Hepatocyte (in vitro differentiated cells): ENCODE measurements around the gene CCDC167. TPM values are rescaled to one million over a fixed set of nuclear protein-coding genes. Genes with fewer than 3 reads are reported as not detected.

Experiments
- DNase-seq: peaks from one replicate; pipeline ENCODE4 v3.0.0-alpha.2; 2016; ENCODE audit warnings: low spot score
- H2AFZ ChIP-seq: fragments of 200-600 bp; sonication (generic); 2 replicates; pipeline ENCODE4 v1.6.0; 2016; ENCODE audit warnings: antibody characterized with exemption, mild to moderate bottlenecking
- H3K27ac ChIP-seq: fragments of 200-600 bp; sonication (generic); 2 replicates; pipeline ENCODE4 v1.5.1; 2016; ENCODE audit warnings: mild to moderate bottlenecking
- H3K27me3 ChIP-seq: fragments of 200-600 bp; sonication (generic); 2 replicates; pipeline ENCODE4 v1.6.1; 2016
- H3K36me3 ChIP-seq: fragments of 200-600 bp; sonication (generic); replicated peaks from 2 replicates; pipeline ENCODE4 v1.5.1; 2016; ENCODE audit warnings: low read depth; ENCODE audit not compliant: insufficient read depth
- H3K4me1 ChIP-seq: fragments of 200-600 bp; sonication (generic); 2 replicates; pipeline ENCODE4 v1.5.1; 2016; ENCODE audit warnings: mild to moderate bottlenecking, moderate library complexity; ENCODE audit not compliant: insufficient read depth
- H3K4me2 ChIP-seq: fragments of 200-600 bp; sonication (generic); 2 replicates; pipeline ENCODE4 v1.6.0; 2016
- H3K4me3 ChIP-seq: fragments of 200-600 bp; sonication (generic); 2 replicates; pipeline ENCODE4 v1.5.1; 2016; ENCODE audit warnings: mild to moderate bottlenecking
- H3K79me2 ChIP-seq: fragments of 200-600 bp; sonication (generic); 2 replicates; pipeline ENCODE4 v1.6.0; 2017; ENCODE audit warnings: mild to moderate bottlenecking
- H3K9me2 ChIP-seq: fragments of 200-600 bp; sonication (generic); replicated peaks from 2 replicates; pipeline ENCODE4 v1.6.0; 2017; ENCODE audit warnings: mild to moderate bottlenecking; ENCODE audit not compliant: insufficient read depth
- H3K9me3 ChIP-seq: fragments of 200-600 bp; sonication (generic); 2 replicates; pipeline ENCODE4 v1.5.1; 2016; ENCODE audit warnings: low read depth, mild to moderate bottlenecking
- H4K20me1 ChIP-seq: fragments of 200-600 bp; sonication (generic); 2 replicates; pipeline ENCODE4 v1.6.0; 2016; ENCODE audit warnings: mild to moderate bottlenecking; ENCODE audit not compliant: insufficient read depth, poor library complexity, severe bottlenecking
- CTCF ChIP-seq: fragments of 200-600 bp; sonication (generic); IDR thresholded peaks from 2 replicates; pipeline ENCODE4 v1.5.1; 2016; ENCODE audit warnings: antibody characterized with exemption, mild to moderate bottlenecking; ENCODE audit not compliant: poor library complexity
- EZH2 ChIP-seq: fragments of 200-600 bp; sonication (generic); IDR thresholded peaks from 2 replicates; pipeline ENCODE4 v1.6.1; 2016; ENCODE audit warnings: antibody characterized with exemption, mild to moderate bottlenecking, borderline replicate concordance
- EZH2phosphoT487 ChIP-seq: fragments of 200-600 bp; sonication (generic); IDR thresholded peaks from one replicate; pipeline ENCODE4 v1.6.1; 2018; ENCODE audit warnings: antibody characterized with exemption, mild to moderate bottlenecking, low read depth, moderate library complexity; ENCODE audit not compliant: unreplicated experiment, severe bottlenecking
- WGBS: methylation state at CpG from one replicate; pipeline ENCODE4 v1.1.6; 2016; ENCODE audit warnings: low lambda C conversion rate; ENCODE audit errors: missing lambda C conversion rate; 5-methylcytosine and 5-hydroxymethylcytosine counted together
- polyA plus RNA-seq: library from polyadenylated mRNA; unstranded; fragments of >200 nt; fragmentation: Nextera tagmentation; extraction: Ambion mirVana; gene quantifications from 2 replicates; pipeline ENCODE4 v1.2.1, GENCODE V29; 2016
- total RNA-seq: library from RNA; depleted of rRNA; stranded (reverse); fragments of >200 nt; gene quantifications from 2 replicates; pipeline ENCODE4 v1.2.3, GENCODE V29; 2014

Gene CCDC167
- total and polyA plus RNA-seq, 2 experiments from 2014 or later = 32.5 to 66.1 TPM

- no peaks in the 10 kb centered on the region for H3K79me2 ChIP-seq
- H3K9me2 ChIP-seq = no peaks in the 10 kb centered on the region
- no peak for DNase-seq
- H3K4me3 ChIP-seq = no peak overlapping the region
- peak overlapping the region; percentile 79 for H3K4me2 ChIP-seq
- 14% methylated on average over 5 of the region's 5 CpGs for WGBS
- peaks cover 77% of the 10 kb centered on the region for H3K27me3 ChIP-seq
- no peaks in the 10 kb centered on the region for H4K20me1 ChIP-seq
- H2AFZ ChIP-seq = peak overlapping the region; percentile 14
- peaks cover 12% of the 10 kb centered on the region for H3K4me1 ChIP-seq
- H3K27ac ChIP-seq = no peak overlapping the region
- H3K36me3 ChIP-seq = no peaks in the 10 kb centered on the region
- H3K9me3 ChIP-seq = no peaks in the 10 kb centered on the region
- no peak for TF ChIP-seq EZH2phosphoT487
- no peak for TF ChIP-seq CTCF
- TF ChIP-seq EZH2 = no peak
Observed at GRCh38 chr6:37535428-37535758, 35.7 kb upstream of the CCDC167 start.

GRCh38 chr6:37534893-37535292 lies 35.2 kb upstream of the CCDC167 start:
- H3K4me1 ChIP-seq = peaks cover 12% of the 10 kb centered on the region
- no peak overlapping the region for H3K27ac ChIP-seq
- no peak for DNase-seq
- no peak overlapping the region for H3K4me2 ChIP-seq
- no peak overlapping the region for H3K4me3 ChIP-seq
- no peaks in the 10 kb centered on the region for H3K36me3 ChIP-seq
- TF ChIP-seq EZH2 (no peak), EZH2phosphoT487 (no peak), CTCF (no peak)
- no peak overlapping the region for H2AFZ ChIP-seq
- no peaks in the 10 kb centered on the region for H4K20me1 ChIP-seq
- peaks cover 81% of the 10 kb centered on the region for H3K27me3 ChIP-seq
- H3K79me2 ChIP-seq = no peaks in the 10 kb centered on the region
- H3K9me3 ChIP-seq = no peaks in the 10 kb centered on the region
- 57% methylated on average over 2 of the region's 2 CpGs for WGBS
- H3K9me2 ChIP-seq = no peaks in the 10 kb centered on the region

- Histone ChIP-seq H3K4me1 (peaks cover 12% of the 10 kb centered on the region), H3K27ac (no peak overlapping the region), H3K79me2 (no peaks in the 10 kb centered on the region), H3K4me3 (no peak overlapping the region), H3K36me3 (no peaks in the 10 kb centered on the region), H3K4me2 (no peak overlapping the region), H2AFZ (no peak overlapping the region), H4K20me1 (no peaks in the 10 kb centered on the region), H3K9me2 (no peaks in the 10 kb centered on the region), H3K9me3 (no peaks in the 10 kb centered on the region), H3K27me3 (peaks cover 76% of the 10 kb centered on the region)
- no peak for DNase-seq
- 80% methylated on average over 3 of the region's 3 CpGs for WGBS
- no peak for TF ChIP-seq EZH2
- TF ChIP-seq EZH2phosphoT487 = no peak
- TF ChIP-seq CTCF = no peak
Observed at GRCh38 chr6:37532122-37532521, 32.4 kb upstream of the CCDC167 start.
